Measurements from ENCODE around the gene HMHB1. TPM values are rescaled to one million over a fixed set of nuclear protein-coding genes. Genes with fewer than 3 reads are reported as not detected.

Gene HMHB1
- total and polyA plus RNA-seq, 9 donors = not detected

- TF ChIP-seq CTCF (IDR thresholded peaks at IDR 0.05) (no peak), EP300 (IDR thresholded peaks at IDR 0.05) (no peak), POLR2A (IDR thresholded peaks at IDR 0.05) (no peak)
- DNase-seq = no peak
- no peak overlapping the region for H3K27ac ChIP-seq
- H3K4me1 ChIP-seq (ENCODE audit: insufficient read depth) = no peaks in the 10 kb centered on the region
- H3K9me3 ChIP-seq = no peaks in the 10 kb centered on the region
- WGBS, 3 donors = 95 to 98% (median 97%) methylated on average over 3 of the region's 3 CpGs
- H3K27me3 ChIP-seq = no peaks in the 10 kb centered on the region
- H3K4me3 ChIP-seq = no peak overlapping the region
- intact Hi-C loops (cut with DNase I) = no loop called here
- H3K36me3 ChIP-seq = no peaks in the 10 kb centered on the region
These were observed 41.5 kb upstream of the HMHB1 start for GRCh38 chr5:143770450-143770849.

- Histone ChIP-seq H3K27ac (no peak overlapping the region), H3K4me1 (ENCODE audit: insufficient read depth) (no peaks in the 10 kb centered on the region), H3K9me3 (no peaks in the 10 kb centered on the region), H3K36me3 (no peaks in the 10 kb centered on the region), H3K4me3 (no peak overlapping the region), H3K27me3 (no peaks in the 10 kb centered on the region)
- WGBS, 3 donors = 5 to 28% (median 5%) methylated on average over 4 of the region's 4 CpGs
- intact Hi-C loops (cut with DNase I) = no loop called here
- no peak for DNase-seq
- TF ChIP-seq POLR2A (IDR thresholded peaks at IDR 0.05) = no peak
- no peak for TF ChIP-seq EP300 (IDR thresholded peaks at IDR 0.05)
- no peak for TF ChIP-seq CTCF (IDR thresholded peaks at IDR 0.05)
These were observed 40.8 kb upstream of the HMHB1 start for GRCh38 chr5:143771189-143771588.

- no peaks in the 10 kb centered on the region for H3K27me3 ChIP-seq
- WGBS, 3 donors = 31 to 41% (median 31%) methylated on average over 2 of the region's 2 CpGs
- H3K4me3 ChIP-seq = no peak overlapping the region
- no peaks in the 10 kb centered on the region for H3K9me3 ChIP-seq
- no peaks in the 10 kb centered on the region for H3K4me1 ChIP-seq (ENCODE audit: insufficient read depth)
- no peaks in the 10 kb centered on the region for H3K36me3 ChIP-seq
- H3K27ac ChIP-seq = no peak overlapping the region
- no peak for DNase-seq
- TF ChIP-seq POLR2A (IDR thresholded peaks at IDR 0.05) (no peak), EP300 (IDR thresholded peaks at IDR 0.05) (no peak), CTCF (IDR thresholded peaks at IDR 0.05) (no peak)
- intact Hi-C loops (cut with DNase I) = no loop called here
These were observed 40.4 kb upstream of the HMHB1 start for GRCh38 chr5:143771602-143772001.

- DNase-seq = no peak
- TF ChIP-seq CTCF (IDR thresholded peaks at IDR 0.05) (no peak), EP300 (IDR thresholded peaks at IDR 0.05) (no peak), POLR2A (IDR thresholded peaks at IDR 0.05) (no peak)
- no peak overlapping the region for H3K4me3 ChIP-seq
- H3K27ac ChIP-seq = no peak overlapping the region
- no peaks in the 10 kb centered on the region for H3K9me3 ChIP-seq
- no peaks in the 10 kb centered on the region for H3K36me3 ChIP-seq
- H3K27me3 ChIP-seq = no peaks in the 10 kb centered on the region
- intact Hi-C loops (cut with DNase I) = no loop called here
- H3K4me1 ChIP-seq (ENCODE audit: insufficient read depth) = no peaks in the 10 kb centered on the region
- WGBS, 3 donors = 22 to 46% (median 39%) methylated on average over 1 of the region's 1 CpG
These were observed 39.3 kb upstream of the HMHB1 start for GRCh38 chr5:143772621-143773020.

GRCh38 chr5:143775258-143775657 lies 36.7 kb upstream of the HMHB1 start:
- Histone ChIP-seq H3K4me3 (no peak overlapping the region), H3K36me3 (no peaks in the 10 kb centered on the region), H3K9me3 (no peaks in the 10 kb centered on the region), H3K4me1 (ENCODE audit: insufficient read depth) (no peaks in the 10 kb centered on the region), H3K27ac (no peak overlapping the region), H3K27me3 (no peaks in the 10 kb centered on the region)
- intact Hi-C loops (cut with DNase I) = no loop called here
- no peak for DNase-seq
- TF ChIP-seq CTCF (IDR thresholded peaks at IDR 0.05) = no peak
- TF ChIP-seq EP300 (IDR thresholded peaks at IDR 0.05) = no peak
- TF ChIP-seq POLR2A (IDR thresholded peaks at IDR 0.05) = no peak
- WGBS, 3 donors = 81 to 88% (median 87%) methylated on average over 2 of the region's 2 CpGs

Measured in ovary (tissue), 9 donors.